ENCODE data around the gene HOXC6.

Gene HOXC6

DNA sequence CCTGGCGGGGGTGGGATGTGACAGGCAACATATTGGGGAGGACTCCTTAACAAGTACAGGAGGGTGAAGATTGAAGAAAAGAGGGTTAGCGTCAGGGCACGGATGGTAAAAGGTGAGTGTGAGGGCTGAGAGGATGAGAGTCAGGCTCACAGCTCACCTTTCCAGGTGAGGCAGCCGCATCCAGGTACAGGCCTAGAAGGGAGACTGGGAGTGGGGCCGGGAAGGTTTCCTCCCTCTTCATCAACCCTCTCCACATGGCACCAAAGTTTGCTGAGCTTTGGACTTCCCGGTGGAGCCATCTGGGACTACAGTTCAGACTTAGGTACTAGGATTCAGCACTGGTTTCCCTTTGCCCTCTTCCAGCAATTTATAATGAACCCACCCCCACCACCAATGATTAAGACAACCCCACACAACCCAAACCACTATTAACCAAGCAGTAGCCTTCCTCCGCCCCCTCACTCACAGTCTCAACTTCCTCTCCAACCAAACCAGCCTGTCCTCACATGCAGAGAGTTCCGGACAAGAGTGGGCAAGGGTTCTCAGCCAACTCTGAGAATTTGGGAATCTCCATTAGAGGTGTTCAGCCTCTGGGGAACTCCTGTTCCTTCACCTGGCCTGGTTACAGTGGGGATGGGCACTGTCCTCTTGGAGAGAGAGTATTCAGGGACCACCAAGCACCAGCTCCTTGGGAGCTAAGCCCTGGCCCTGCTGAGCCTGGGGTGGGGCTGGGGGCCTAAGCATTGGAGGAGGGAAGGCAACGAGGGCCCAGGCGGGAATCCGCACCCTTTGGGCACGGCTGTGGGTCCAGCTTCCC lies 23.0 kb downstream of the HOXC6 start:
- in situ Hi-C loops (cut with MboI; ENCODE audit: low sequenced_read_pairs), result no loop called here

DNA sequence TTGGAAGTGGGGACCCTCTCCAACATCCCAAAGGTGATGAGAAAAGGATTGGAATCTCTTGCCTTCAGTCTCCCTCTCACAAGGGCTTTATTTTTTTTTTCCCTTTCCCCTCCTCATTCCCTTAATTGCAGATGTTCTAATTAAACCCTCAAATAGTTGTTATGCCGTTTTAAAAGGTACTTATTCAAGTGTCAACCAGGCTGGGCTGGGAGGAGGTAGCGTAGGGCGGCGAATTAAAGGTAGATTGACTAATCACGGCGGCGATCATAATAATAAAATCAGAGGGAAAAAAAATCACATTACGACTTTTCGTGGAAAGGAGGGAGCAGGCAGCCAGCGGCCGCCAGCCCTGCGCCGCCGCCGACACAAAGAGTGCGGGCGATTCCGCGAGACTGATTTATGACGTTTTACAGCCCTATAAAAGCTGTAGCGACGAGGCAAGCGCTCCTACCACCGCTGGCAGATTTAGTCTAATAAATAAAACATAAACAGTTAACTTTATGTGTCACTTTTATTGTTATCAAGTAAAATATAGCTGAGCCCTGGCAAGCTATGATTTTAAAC lies 23.7 kb downstream of the HOXC6 start:
- in situ Hi-C loops (cut with MboI; ENCODE audit: low sequenced_read_pairs), result no loop called here

DNA sequence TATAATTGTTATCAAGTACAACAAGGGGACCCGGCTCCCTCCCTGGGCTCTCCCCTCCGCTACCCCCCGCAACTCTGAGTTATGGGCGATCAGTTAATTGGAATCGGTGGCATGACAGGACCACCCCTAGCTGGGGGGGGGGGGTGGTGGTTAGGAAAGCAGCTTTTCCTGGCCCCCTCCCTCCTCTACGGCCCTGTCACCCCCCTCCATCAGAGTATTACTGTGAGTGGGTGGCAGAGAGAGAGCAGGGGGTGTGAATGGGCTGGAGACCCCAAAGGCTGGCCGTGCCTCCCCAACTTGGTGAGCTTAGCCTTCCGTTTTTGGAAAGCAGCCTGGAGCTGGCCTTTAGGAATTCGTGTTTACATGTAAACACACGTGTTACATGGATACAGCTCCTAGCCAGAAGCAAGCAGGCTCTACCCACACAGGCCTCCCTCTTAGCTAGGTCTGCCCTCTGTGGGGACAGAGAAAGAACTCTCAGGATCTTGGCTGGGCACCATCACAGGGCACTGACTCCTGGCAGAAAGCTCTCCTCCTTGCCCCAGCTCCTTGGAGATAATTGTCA lies 24.3 kb downstream of the HOXC6 start:
- in situ Hi-C loops (cut with MboI; ENCODE audit: low sequenced_read_pairs), result no loop called here

DNA sequence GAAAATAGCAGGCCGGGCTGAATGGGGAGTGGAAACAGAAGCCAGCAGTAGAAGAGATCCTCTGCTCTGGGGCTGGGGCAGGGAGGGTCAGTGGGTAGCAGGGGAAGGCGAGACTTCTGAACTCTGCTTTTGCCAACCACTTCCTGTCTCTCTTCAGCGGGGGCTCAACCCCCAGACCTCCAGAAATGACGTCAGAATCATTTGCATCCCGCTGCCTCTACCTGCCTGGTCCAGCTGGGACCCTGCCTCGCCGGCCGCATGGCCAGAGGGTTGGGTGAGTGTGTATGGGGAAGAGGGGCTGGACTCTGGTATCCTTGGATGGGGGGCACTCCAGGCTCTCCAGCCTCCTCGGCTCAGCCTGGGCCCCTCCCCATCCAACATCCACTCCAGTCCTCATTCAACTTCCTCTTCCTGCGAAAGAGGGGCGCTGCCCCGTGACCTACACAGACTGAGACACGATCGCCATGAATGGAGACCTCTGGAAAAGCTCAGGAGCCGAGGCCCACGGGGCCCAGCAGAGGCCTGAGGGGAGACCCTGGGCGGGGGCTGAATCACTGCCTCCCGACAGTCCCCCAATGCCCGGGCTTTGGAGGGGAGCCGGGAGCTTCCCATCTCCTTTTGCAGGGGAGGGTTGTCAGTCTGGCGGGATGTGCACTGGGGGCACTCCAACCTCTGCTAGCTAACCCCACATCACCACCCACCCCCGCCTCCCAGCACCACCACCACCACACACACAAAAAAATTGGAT lies 24.9 kb downstream of the HOXC6 start:
- in situ Hi-C loops (cut with MboI; ENCODE audit: low sequenced_read_pairs), result no loop called here

DNA sequence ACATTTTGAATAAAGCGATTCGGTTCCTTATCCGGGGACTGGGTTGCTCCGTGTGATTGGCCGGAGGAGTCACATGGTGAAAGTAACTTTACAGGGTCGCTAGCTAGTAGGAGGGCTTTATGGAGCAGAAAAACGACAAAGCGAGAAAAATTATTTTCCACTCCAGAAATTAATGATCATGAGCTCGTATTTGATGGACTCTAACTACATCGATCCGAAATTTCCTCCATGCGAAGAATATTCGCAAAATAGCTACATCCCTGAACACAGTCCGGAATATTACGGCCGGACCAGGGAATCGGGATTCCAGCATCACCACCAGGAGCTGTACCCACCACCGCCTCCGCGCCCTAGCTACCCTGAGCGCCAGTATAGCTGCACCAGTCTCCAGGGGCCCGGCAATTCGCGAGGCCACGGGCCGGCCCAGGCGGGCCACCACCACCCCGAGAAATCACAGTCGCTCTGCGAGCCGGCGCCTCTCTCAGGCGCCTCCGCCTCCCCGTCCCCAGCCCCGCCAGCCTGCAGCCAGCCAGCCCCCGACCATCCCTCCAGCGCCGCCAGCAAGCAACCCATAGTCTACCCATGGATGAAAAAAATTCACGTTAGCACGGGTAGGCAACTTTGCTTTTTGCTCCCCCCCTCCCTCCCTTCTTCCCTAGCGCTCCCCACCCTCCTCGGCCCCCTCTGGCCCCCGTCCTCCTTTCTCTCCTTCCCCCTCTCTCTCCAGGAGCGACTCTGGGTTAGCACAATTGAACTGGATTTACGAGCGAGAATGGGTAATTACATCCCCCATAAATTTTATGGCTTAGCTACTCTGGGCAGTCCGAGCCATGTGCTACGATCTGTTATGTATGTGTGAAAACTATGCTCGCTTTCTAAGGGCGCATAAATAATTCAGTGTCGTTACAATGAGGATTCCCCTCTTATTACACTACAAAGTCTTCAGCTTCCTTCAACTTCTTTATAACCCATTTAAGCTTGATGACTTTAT lies 25.8 kb downstream of the HOXC6 start, which contains the start of gene HOXC4:
Gene HOXC4, plus strand, starts transcription at position 85 of the 991 bp plus-strand sequence. Its CDS starts 88 bp downstream, at position 173.
- in situ Hi-C loops (cut with MboI; ENCODE audit: low sequenced_read_pairs), result no loop called here

DNA sequence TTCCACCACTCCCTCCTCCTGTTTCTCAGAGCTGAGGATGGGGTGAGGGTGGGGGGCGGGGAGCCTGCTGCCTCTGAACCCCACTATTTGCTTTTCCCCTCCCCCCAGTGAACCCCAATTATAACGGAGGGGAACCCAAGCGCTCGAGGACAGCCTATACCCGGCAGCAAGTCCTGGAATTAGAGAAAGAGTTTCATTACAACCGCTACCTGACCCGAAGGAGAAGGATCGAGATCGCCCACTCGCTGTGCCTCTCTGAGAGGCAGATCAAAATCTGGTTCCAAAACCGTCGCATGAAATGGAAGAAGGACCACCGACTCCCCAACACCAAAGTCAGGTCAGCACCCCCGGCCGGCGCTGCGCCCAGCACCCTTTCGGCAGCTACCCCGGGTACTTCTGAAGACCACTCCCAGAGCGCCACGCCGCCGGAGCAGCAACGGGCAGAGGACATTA lies 26.5 kb downstream of the HOXC6 start:
- in situ Hi-C loops (cut with MboI; ENCODE audit: low sequenced_read_pairs), result no loop called here

DNA sequence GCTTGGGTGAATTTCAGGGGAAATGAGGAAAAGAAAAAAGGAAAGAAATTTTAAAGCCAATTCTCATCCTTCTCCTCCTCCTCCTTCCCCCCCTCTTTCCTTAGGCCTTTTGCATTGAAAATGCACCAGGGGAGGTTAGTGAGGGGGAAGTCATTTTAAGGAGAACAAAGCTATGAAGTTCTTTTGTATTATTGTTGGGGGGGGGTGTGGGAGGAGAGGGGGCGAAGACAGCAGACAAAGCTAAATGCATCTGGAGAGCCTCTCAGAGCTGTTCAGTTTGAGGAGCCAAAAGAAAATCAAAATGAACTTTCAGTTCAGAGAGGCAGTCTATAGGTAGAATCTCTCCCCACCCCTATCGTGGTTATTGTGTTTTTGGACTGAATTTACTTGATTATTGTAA lies 27.3 kb downstream of the HOXC6 start:
- in situ Hi-C loops (cut with MboI; ENCODE audit: low sequenced_read_pairs), result no loop called here

DNA sequence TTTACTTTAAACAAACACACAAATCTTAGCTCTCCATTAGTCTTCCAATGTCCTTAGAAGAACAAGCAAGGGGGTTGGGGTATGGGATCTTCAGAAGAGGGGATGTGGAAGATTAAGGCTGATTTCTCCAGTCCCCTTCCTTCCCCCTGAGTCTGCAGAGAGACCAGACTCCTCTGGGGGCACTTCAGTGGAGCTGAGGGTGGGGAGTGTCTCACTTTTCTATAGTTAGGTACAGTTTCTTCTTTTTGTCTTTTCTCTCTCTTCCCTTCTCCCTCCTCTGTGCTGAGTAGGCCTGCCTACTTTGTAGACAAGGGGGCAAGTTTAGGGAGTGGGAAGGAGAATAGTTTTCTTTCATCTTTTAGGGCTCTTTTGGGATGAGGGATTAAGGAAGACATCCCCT lies 27.9 kb downstream of the HOXC6 start:
- in situ Hi-C loops (cut with MboI; ENCODE audit: low sequenced_read_pairs), result no loop called here

DNA sequence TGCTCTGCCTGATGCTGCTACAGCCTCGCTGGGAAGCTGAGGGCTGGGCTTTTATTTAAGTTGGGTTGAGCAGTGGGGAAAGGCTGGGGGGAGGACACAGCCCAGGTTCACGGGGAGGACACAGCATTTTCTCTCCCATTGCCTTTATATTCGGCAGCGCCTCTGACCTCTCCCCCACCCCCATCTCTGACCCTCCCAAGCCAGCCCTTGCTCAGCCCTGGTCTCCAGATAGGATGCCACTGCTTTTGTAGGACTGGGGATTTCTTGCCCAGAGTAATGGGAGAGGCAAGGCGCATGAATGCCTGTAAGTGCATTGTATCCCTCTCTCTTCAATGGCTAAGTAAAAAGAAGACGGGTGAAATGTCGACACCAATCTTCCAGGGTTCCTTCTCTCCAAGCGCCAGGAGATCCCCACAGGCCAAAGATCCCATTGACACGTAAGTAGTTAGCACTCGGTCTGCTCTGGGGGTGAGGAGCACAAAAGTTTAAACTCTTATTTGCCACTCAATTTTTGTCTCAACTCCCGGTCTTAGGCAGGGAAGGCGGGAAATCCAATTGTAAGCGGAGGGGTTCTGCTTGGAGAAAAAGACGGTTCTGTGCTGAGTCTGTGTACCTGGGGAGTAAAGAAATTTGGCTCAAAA lies 30.0 kb downstream of the HOXC6 start:
- in situ Hi-C loops (cut with MboI; ENCODE audit: low sequenced_read_pairs), result no loop called here

DNA sequence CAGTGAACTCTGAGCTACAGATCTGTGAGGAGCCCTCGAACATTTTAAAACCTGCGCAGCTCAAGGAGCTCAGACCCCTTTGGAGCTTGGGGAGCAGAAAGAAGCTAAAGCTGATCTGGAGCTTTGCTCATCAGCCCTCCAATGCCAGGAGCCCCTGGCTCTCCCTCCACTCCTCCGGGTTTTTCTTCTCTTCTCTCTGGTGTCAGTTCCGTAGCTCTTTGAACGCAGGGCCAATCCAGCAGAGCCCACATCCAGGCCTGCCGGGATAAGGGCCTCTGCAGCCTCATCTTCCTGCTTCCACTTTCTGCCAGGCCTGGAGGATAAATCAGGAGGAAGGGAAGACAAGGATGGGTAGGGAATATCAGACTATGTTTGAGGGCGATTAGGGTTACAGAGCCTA lies 31.4 kb downstream of the HOXC6 start:
- in situ Hi-C loops (cut with MboI; ENCODE audit: low sequenced_read_pairs), result no loop called here

DNA sequence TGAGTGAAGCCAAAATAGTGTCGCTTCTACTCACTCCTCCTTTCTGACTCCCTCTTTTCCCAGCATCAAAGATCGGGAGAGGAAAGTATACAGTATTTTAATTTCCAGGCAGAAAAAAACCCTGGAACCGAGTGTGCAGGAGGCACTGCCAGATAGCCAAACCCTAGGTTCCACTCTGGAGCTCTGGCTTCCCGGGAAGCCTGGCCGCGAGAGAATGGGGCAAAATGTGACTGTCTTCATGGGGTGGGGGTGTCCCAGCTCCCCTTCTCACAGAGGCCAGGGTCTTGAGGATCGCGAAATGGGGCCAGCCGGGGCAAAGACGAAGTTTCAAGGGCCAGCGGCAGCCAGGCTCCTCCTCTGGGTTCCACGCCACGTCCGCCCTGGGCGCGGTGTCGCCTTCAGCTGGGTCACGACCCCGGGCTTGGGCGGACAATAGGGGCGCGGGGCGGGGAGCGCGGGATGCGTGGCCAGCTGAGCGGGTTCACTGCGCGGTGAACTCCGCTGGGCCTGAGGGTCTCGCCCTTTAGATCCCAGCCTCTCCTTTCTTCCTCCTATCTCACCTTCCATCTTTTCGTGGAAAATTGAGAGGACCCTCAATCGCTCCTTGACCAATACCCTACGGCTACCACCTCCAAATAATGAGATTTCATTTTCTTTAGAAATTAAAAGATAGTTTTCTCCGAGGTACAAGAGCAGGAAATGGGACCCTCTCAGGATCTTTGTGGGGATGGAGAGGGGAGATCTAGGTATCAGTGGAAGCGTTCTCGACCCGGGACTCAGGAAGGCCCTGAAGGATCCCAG lies 32.1 kb downstream of the HOXC6 start:
- in situ Hi-C loops (cut with MboI; ENCODE audit: low sequenced_read_pairs), result no loop called here

DNA sequence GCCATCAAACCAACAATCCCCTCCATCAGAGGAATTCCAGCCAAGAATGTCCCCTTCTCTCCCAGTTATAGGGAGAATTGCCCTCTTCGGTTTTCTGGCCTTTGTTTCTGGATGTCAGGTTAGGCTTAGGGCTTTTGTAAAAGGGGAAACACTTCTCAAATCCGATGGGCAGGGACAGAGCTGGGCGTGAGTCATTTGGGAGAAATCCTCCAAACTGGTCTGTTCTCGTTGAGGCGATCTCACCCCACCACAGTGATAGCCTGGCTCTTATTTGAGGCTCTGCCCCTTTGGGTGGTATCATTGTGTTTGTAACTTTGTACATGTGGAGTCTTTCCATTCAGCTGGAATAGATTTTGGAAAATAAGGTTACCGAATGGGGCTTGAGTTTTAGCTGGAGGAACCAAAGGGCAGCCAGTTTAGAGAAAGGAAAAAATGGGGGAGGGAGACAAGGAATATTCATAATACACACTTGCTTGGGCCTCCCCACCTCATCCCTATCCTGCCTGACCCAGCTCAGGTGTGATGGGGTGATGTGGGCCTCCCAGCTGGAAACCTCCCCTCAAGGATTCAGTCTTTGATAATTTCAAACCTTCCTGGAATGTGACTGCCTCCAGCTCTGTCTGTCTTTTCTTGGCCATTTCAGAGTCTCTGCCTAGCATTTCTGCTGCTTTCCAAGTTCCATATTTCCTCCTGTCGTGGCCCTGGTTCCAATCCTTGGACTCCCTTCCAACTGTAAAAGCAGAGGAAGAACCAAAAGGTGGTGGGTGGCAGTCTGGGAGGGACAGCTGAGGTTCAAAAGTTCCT lies 32.9 kb downstream of the HOXC6 start:
- in situ Hi-C loops (cut with MboI; ENCODE audit: low sequenced_read_pairs), result no loop called here

DNA sequence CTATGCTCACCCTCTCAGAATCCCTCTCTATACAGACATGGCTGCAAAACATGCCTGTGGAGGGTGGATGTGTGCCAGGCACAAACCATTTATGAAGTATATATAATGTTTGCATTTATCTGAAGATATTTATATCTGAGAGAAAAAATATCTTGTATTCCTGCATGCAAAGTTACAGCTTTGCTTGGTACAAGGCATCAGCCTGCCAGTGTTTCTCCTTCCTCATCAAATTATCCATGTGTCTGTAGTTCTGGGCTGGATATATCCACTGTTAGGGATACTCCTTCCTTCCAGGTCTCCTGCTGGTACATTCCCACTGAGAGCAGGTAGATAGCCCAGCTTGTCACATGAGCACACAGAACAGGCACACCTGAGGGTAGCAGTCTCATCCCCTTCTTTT lies 37.4 kb downstream of the HOXC6 start:
- in situ Hi-C loops (cut with MboI; ENCODE audit: low sequenced_read_pairs), result no loop called here

DNA sequence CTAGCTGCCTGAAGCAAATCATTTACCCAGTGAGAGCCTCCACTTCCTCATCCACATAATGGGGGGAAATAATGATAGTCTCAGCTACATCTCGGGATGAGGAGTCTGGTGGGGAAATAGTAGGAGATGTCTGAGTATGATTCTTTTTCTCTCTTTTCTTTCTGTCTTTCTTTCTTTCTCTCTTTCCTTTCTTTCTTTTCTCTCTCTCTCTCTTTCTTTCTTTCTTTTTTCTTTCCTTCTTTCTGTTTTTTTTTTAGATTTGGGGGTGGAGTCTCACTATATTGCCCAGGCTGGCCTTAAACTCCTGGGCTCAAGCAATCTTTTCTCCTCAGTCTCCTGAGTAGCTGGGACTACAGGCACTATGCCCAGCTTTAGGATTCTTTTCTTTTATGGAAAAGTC lies 38.2 kb downstream of the HOXC6 start:
- in situ Hi-C loops (cut with MboI; ENCODE audit: low sequenced_read_pairs), result no loop called here

DNA sequence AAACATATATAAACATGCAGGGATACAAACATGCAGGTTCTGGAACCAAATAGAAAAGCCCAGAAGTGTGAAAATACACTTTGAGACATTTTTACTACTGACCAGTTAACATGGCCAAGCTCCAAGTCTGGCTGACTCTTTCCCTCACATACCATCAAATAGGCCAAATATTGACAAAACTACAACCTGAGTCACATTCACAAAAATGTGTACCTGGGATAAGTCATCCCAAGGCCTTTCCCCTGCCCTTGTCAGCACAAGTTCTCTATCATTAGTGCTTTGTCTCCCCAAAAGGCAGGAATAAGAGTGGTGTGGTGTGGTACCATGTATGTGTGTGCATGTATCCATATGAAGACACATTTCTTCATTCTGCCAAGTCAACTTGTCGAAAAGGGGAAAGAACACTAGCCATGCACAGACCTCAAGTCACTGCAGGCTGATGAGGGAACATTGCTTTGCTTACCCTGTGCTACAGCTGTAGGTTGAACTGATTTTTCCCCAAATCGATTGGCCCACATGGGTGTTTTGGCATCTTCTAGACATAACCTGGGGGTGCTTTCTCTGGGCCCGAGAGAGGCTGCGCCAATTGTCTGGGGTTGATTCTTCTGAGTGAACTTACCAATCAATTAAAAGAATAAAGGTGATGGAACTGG lies 40.3 kb downstream of the HOXC6 start:
- in situ Hi-C loops (cut with MboI; ENCODE audit: low sequenced_read_pairs), result no loop called here

DNA sequence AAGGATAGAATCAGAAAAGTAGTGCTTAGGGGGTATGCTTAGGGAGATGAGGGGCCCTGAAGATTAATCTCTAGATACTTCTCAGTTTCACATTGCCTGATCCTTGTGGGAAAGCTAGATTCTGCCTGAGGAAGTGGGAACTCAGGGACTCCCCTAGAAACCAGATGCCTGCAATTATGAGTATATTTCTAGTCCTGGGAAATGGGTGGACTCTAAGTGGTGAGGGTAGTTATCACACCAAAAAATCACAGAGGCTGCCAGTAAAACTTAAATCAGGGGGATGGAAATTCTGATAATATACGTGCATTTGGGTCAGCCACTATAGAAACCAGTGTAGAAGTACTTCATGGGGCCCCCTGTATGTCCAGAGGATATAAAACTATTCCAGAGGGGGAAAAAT lies 43.7 kb downstream of the HOXC6 start:
- in situ Hi-C loops (cut with MboI; ENCODE audit: low sequenced_read_pairs), result no loop called here

DNA sequence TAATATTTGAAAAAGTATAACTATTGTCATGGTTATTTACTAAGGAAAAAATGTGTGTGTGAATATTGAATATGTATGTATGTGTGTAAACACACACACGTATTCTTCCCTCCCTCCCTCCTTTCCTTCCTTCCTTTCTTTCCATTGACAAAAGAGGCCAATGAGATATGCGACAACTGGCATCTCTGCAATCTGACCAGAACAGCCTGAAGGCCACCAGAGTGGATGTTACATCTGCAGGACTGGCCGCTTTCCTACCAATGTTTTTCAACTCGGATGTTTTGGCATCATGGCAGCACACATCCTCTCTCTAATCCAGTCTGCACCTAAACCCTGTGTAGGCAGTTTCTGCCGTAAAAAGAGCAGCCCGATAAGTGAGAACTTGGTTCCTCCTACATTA lies 46.1 kb downstream of the HOXC6 start:
- in situ Hi-C loops (cut with MboI; ENCODE audit: low sequenced_read_pairs), result no loop called here

DNA sequence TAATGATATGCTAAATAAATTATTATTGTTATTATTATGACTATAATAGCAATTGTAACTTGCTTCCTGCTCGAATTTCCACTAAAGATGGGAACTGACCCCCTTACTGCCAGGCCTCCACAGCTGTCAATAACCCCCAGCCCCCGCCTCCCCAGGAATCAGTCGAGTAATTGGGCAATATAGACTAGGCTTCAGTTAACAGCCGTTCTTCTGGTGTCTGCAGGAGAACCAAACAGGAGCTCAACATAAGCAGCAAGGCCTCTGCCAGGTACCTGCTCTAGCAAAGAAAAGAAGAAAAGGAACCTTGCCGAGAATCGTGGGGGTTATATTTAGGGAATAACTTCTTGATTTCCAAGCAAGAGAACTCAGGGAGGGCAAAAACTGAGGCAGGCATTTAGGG lies 47.2 kb downstream of the HOXC6 start:
- in situ Hi-C loops (cut with MboI; ENCODE audit: low sequenced_read_pairs), result no loop called here

All from HL-60/S4 treated with retinoic acid at 250 ng/mL for 4 days and 3 days (cell line).